ENCODE results near the gene LPP.

Gene LPP

GRCh38 chr3:188154014-188154808 is at the start of gene LPP:
TSS of gene LPP (plus strand) at chr3:188154157. CDS start at chr3:188406121, 251,964 bp downstream.
- H3K27ac ChIP-seq (ENCODE audit: low read depth, low read length): peak within 1 kb of the TSS; percentile 96
- peak within 1 kb of the TSS; percentile 68 for H3K4me3 ChIP-seq (ENCODE audit: low read depth, low read length)
- peak within 1 kb of the TSS; percentile 96 for H3K9ac ChIP-seq (ENCODE audit: low read depth, low read length)
- H3K36me3 ChIP-seq (ENCODE audit: control insufficient read depth, insufficient read depth, low read length): no peaks in the 10 kb centered on the region
- peaks cover 7% of the 10 kb centered on the region; the same call in 1 of the 2 replicates for H3K27me3 ChIP-seq (ENCODE audit: control insufficient read depth, insufficient read depth, low read length)
- H3K9me3 ChIP-seq (ENCODE audit: control insufficient read depth, insufficient read depth, low read length): no peaks in the 10 kb centered on the region
- peaks cover 48% of the 10 kb centered on the region for H3K4me1 ChIP-seq (ENCODE audit: control insufficient read depth, insufficient read depth, low read length)

GRCh38 chr3:188106006-188106405 is 48.0 kb upstream of the LPP start:
- Histone ChIP-seq H3K27ac (ENCODE audit: low read depth, low read length) (no peak overlapping the region), H3K36me3 (ENCODE audit: control insufficient read depth, insufficient read depth, low read length) (no peaks in the 10 kb centered on the region), H3K9me3 (ENCODE audit: control insufficient read depth, insufficient read depth, low read length) (no peaks in the 10 kb centered on the region), H3K9ac (ENCODE audit: low read depth, low read length) (no peak overlapping the region), H3K4me1 (ENCODE audit: control insufficient read depth, insufficient read depth, low read length) (peaks cover 12% of the 10 kb centered on the region), H3K4me3 (ENCODE audit: low read depth, low read length) (no peak overlapping the region), H3K27me3 (ENCODE audit: control insufficient read depth, insufficient read depth, low read length) (no peaks in the 10 kb centered on the region)

GRCh38 chr3:188106454-188106853 is 47.5 kb upstream of the LPP start:
- Histone ChIP-seq H3K4me3 (ENCODE audit: low read depth, low read length) (no peak overlapping the region), H3K4me1 (ENCODE audit: control insufficient read depth, insufficient read depth, low read length) (peaks cover 12% of the 10 kb centered on the region), H3K27ac (ENCODE audit: low read depth, low read length) (no peak overlapping the region), H3K9ac (ENCODE audit: low read depth, low read length) (no peak overlapping the region), H3K9me3 (ENCODE audit: control insufficient read depth, insufficient read depth, low read length) (no peaks in the 10 kb centered on the region), H3K27me3 (ENCODE audit: control insufficient read depth, insufficient read depth, low read length) (no peaks in the 10 kb centered on the region), H3K36me3 (ENCODE audit: control insufficient read depth, insufficient read depth, low read length) (no peaks in the 10 kb centered on the region)

GRCh38 chr3:188106887-188107830 is 46.8 kb upstream of the LPP start:
- Histone ChIP-seq H3K9me3 (ENCODE audit: control insufficient read depth, insufficient read depth, low read length) (no peaks in the 10 kb centered on the region), H3K4me1 (ENCODE audit: control insufficient read depth, insufficient read depth, low read length) (peaks cover 12% of the 10 kb centered on the region), H3K36me3 (ENCODE audit: control insufficient read depth, insufficient read depth, low read length) (no peaks in the 10 kb centered on the region), H3K27ac (ENCODE audit: low read depth, low read length) (no peak overlapping the region), H3K9ac (ENCODE audit: low read depth, low read length) (no peak overlapping the region), H3K27me3 (ENCODE audit: control insufficient read depth, insufficient read depth, low read length) (no peaks in the 10 kb centered on the region), H3K4me3 (ENCODE audit: low read depth, low read length) (no peak overlapping the region)

GRCh38 chr3:188108703-188109412 is 45.1 kb upstream of the LPP start:
- Histone ChIP-seq H3K27ac (ENCODE audit: low read depth, low read length) (no peak overlapping the region), H3K9me3 (ENCODE audit: control insufficient read depth, insufficient read depth, low read length) (no peaks in the 10 kb centered on the region), H3K4me3 (ENCODE audit: low read depth, low read length) (no peak overlapping the region), H3K9ac (ENCODE audit: low read depth, low read length) (no peak overlapping the region), H3K36me3 (ENCODE audit: control insufficient read depth, insufficient read depth, low read length) (no peaks in the 10 kb centered on the region), H3K27me3 (ENCODE audit: control insufficient read depth, insufficient read depth, low read length) (no peaks in the 10 kb centered on the region), H3K4me1 (ENCODE audit: control insufficient read depth, insufficient read depth, low read length) (peaks cover 12% of the 10 kb centered on the region)

GRCh38 chr3:188111002-188111584 is 42.9 kb upstream of the LPP start:
- Histone ChIP-seq H3K36me3 (ENCODE audit: control insufficient read depth, insufficient read depth, low read length) (no peaks in the 10 kb centered on the region), H3K27me3 (ENCODE audit: control insufficient read depth, insufficient read depth, low read length) (no peaks in the 10 kb centered on the region), H3K4me3 (ENCODE audit: low read depth, low read length) (no peak overlapping the region), H3K27ac (ENCODE audit: low read depth, low read length) (no peak overlapping the region), H3K9ac (ENCODE audit: low read depth, low read length) (no peak overlapping the region), H3K4me1 (ENCODE audit: control insufficient read depth, insufficient read depth, low read length) (peaks cover 12% of the 10 kb centered on the region), H3K9me3 (ENCODE audit: control insufficient read depth, insufficient read depth, low read length) (no peaks in the 10 kb centered on the region)

- H3K4me3 ChIP-seq (ENCODE audit: low read depth, low read length): no peak overlapping the region
- no peaks in the 10 kb centered on the region for H3K9me3 ChIP-seq (ENCODE audit: control insufficient read depth, insufficient read depth, low read length)
- no peak overlapping the region for H3K9ac ChIP-seq (ENCODE audit: low read depth, low read length)
- H3K27ac ChIP-seq (ENCODE audit: low read depth, low read length): no peak overlapping the region
- H3K36me3 ChIP-seq (ENCODE audit: control insufficient read depth, insufficient read depth, low read length): no peaks in the 10 kb centered on the region
- H3K27me3 ChIP-seq (ENCODE audit: control insufficient read depth, insufficient read depth, low read length): no peaks in the 10 kb centered on the region
- H3K4me1 ChIP-seq (ENCODE audit: control insufficient read depth, insufficient read depth, low read length): no peaks in the 10 kb centered on the region
Observed at GRCh38 chr3:188113756-188114155, 40.2 kb upstream of the LPP start.

GRCh38 chr3:188119846-188120245 is 34.1 kb upstream of the LPP start:
- no peaks in the 10 kb centered on the region for H3K36me3 ChIP-seq (ENCODE audit: control insufficient read depth, insufficient read depth, low read length)
- H3K4me1 ChIP-seq (ENCODE audit: control insufficient read depth, insufficient read depth, low read length): peaks cover 19% of the 10 kb centered on the region
- H3K4me3 ChIP-seq (ENCODE audit: low read depth, low read length): no peak overlapping the region
- no peaks in the 10 kb centered on the region for H3K9me3 ChIP-seq (ENCODE audit: control insufficient read depth, insufficient read depth, low read length)
- H3K27me3 ChIP-seq (ENCODE audit: control insufficient read depth, insufficient read depth, low read length): no peaks in the 10 kb centered on the region
- no peak overlapping the region for H3K9ac ChIP-seq (ENCODE audit: low read depth, low read length)
- peak overlapping the region; percentile 27 for H3K27ac ChIP-seq (ENCODE audit: low read depth, low read length)

GRCh38 chr3:188122571-188123169 is 31.3 kb upstream of the LPP start:
- Histone ChIP-seq H3K9me3 (ENCODE audit: control insufficient read depth, insufficient read depth, low read length) (no peaks in the 10 kb centered on the region), H3K4me1 (ENCODE audit: control insufficient read depth, insufficient read depth, low read length) (peaks cover 19% of the 10 kb centered on the region), H3K9ac (ENCODE audit: low read depth, low read length) (no peak overlapping the region), H3K36me3 (ENCODE audit: control insufficient read depth, insufficient read depth, low read length) (no peaks in the 10 kb centered on the region), H3K4me3 (ENCODE audit: low read depth, low read length) (no peak overlapping the region), H3K27ac (ENCODE audit: low read depth, low read length) (no peak overlapping the region), H3K27me3 (ENCODE audit: control insufficient read depth, insufficient read depth, low read length) (no peaks in the 10 kb centered on the region)

- no peaks in the 10 kb centered on the region for H3K27me3 ChIP-seq (ENCODE audit: control insufficient read depth, insufficient read depth, low read length)
- no peak overlapping the region for H3K4me3 ChIP-seq (ENCODE audit: low read depth, low read length)
- H3K4me1 ChIP-seq (ENCODE audit: control insufficient read depth, insufficient read depth, low read length): peaks cover 19% of the 10 kb centered on the region
- no peaks in the 10 kb centered on the region for H3K9me3 ChIP-seq (ENCODE audit: control insufficient read depth, insufficient read depth, low read length)
- H3K9ac ChIP-seq (ENCODE audit: low read depth, low read length): no peak overlapping the region
- H3K27ac ChIP-seq (ENCODE audit: low read depth, low read length): no peak overlapping the region
- no peaks in the 10 kb centered on the region for H3K36me3 ChIP-seq (ENCODE audit: control insufficient read depth, insufficient read depth, low read length)
Observed at GRCh38 chr3:188123170-188123905, 30.6 kb upstream of the LPP start.
